Type B pancreatic cell (in vitro differentiated cells): ENCODE data around the gene ATRNL1. TPM values are rescaled to one million over a fixed set of nuclear protein-coding genes. Genes with fewer than 3 reads are reported as not detected.
"Not testable (repeated sequence)": the region's sequence is repeated elsewhere in the genome, so short reads cannot be mapped to it uniquely, and the experiment has no call there.

Experiments
- DNase-seq: peaks from one replicate; pipeline ENCODE4 v3.0.0; 2021; ENCODE audit warnings: mixed read lengths; ENCODE audit not compliant: unreplicated experiment; ENCODE audit errors: extremely low spot score
- H3K27ac Mint-ChIP-seq: 2 replicates; pipeline ENCODE4 v1.8.0; 2021; ENCODE audit warnings: mild to moderate bottlenecking, mixed read lengths
- H3K27me3 Mint-ChIP-seq: 2 replicates; pipeline ENCODE4 v1.8.0; 2021; ENCODE audit warnings: mixed read lengths
- H3K36me3 Mint-ChIP-seq: 2 replicates; pipeline ENCODE4 v1.8.0; 2021; ENCODE audit warnings: mixed read lengths
- H3K4me1 Mint-ChIP-seq: one replicate; pipeline ENCODE4 v1.8.0; 2021; ENCODE audit warnings: mixed read lengths; ENCODE audit not compliant: unreplicated experiment
- H3K4me3 Mint-ChIP-seq: 2 replicates; pipeline ENCODE4 v1.8.0; 2021; ENCODE audit warnings: mild to moderate bottlenecking, mixed read lengths
- H3K9me3 Mint-ChIP-seq: 2 replicates; pipeline ENCODE4 v1.8.0; 2021; ENCODE audit warnings: mixed read lengths
- total RNA-seq: library from RNA; stranded (reverse); gene quantifications from 2 replicates; pipeline ENCODE4 v1.2.1, GENCODE V29; 2021; ENCODE audit warnings: low replicate concordance
- TF ChIP-seq, protein P1 (sequence below): fragments of 200-600 bp; sonication (generic); conservative IDR thresholded peaks from 2 replicates; pipeline ENCODE4 v1.5.0; 2021; ENCODE audit warnings: antibody characterized with exemption, mild to moderate bottlenecking

The ATRNL1 gene
- total RNA-seq, 1 donor from 2014 or later, result 38.4 TPM

DNA sequence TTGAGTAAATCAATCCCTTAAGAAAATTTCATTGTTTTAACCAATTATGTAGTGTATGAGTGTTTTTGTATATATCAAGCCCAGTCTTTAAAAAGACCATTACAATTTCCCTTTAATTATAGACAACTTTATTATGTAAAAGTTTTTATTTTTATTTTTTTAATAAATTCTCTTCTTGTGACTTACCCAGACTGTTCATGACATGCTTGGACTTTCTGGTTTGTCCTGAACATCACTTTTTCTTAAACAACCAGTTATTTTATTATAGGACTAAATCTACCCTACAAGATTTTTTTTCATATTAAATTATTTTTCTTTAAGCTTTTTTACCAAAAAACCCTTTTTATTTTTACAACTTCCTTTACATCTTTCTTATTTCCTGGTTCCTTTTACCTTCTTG lies 410.4 kb downstream of the ATRNL1 start:
- Mint-ChIP-seq H3K9me3 (peaks cover 6% of the 10 kb centered on the region), H3K36me3 (peaks cover 4% of the 10 kb centered on the region), H3K4me1 (no peaks in the 10 kb centered on the region), H3K27me3 (no peaks in the 10 kb centered on the region), H3K27ac (no peak overlapping the region), H3K4me3 (no peak overlapping the region)
- TF ChIP-seq, protein P1, sequence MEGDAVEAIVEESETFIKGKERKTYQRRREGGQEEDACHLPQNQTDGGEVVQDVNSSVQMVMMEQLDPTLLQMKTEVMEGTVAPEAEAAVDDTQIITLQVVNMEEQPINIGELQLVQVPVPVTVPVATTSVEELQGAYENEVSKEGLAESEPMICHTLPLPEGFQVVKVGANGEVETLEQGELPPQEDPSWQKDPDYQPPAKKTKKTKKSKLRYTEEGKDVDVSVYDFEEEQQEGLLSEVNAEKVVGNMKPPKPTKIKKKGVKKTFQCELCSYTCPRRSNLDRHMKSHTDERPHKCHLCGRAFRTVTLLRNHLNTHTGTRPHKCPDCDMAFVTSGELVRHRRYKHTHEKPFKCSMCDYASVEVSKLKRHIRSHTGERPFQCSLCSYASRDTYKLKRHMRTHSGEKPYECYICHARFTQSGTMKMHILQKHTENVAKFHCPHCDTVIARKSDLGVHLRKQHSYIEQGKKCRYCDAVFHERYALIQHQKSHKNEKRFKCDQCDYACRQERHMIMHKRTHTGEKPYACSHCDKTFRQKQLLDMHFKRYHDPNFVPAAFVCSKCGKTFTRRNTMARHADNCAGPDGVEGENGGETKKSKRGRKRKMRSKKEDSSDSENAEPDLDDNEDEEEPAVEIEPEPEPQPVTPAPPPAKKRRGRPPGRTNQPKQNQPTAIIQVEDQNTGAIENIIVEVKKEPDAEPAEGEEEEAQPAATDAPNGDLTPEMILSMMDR, result no peak
- no peak for DNase-seq

DNA sequence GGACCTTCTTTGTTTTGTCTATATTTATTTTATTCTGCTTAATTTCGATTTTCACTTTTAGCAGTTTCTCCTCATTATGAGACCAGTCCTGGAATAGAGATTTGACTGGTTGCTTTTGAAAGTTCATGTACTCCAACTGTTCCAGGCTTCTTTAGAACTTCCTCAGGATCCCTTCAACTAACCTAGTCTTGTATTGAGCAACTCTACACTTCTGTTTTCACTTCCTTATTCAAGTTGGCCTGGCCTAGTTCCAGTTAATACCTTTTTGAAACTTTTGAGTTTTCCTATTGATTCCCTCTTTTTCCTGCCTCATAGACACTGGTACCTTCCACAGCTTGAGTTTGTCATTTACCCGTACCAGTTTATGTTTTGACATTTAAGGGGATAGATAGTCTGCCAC lies 421.7 kb downstream of the ATRNL1 start:
- TF ChIP-seq, protein P1, result no peak
- H3K9me3 Mint-ChIP-seq, result peaks cover 4% of the 10 kb centered on the region
- H3K4me1 Mint-ChIP-seq, result no peaks in the 10 kb centered on the region
- H3K36me3 Mint-ChIP-seq, result no peaks in the 10 kb centered on the region
- H3K4me3 Mint-ChIP-seq, result no peak overlapping the region
- no peak overlapping the region for H3K27ac Mint-ChIP-seq
- no peak for DNase-seq
- no peaks in the 10 kb centered on the region for H3K27me3 Mint-ChIP-seq

DNA sequence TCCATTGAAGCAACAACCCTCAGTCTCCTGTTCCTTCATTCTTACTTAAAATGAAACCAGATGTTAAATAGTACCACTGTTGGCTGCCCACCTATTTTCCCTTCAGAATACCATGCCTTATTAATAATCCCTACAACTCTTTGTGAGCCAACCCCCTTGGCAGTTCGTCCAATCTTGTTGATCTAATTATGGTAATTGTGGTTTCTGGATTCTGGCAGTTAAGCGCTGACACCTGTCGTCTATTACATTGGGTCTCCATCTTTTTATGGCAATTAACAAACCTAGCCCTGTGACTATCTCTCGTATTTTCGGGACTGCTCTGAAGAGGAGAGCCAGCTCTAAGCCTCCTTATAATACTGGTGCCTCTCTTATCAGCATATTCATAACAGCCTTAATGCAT lies 432.0 kb downstream of the ATRNL1 start:
- H3K4me3 Mint-ChIP-seq, result no peak overlapping the region
- DNase-seq, result no peak
- peaks cover 3% of the 10 kb centered on the region for H3K9me3 Mint-ChIP-seq
- H3K27ac Mint-ChIP-seq, result no peak overlapping the region
- TF ChIP-seq, protein P1, result no peak
- no peaks in the 10 kb centered on the region for H3K27me3 Mint-ChIP-seq
- H3K36me3 Mint-ChIP-seq, result no peaks in the 10 kb centered on the region
- no peaks in the 10 kb centered on the region for H3K4me1 Mint-ChIP-seq

DNA sequence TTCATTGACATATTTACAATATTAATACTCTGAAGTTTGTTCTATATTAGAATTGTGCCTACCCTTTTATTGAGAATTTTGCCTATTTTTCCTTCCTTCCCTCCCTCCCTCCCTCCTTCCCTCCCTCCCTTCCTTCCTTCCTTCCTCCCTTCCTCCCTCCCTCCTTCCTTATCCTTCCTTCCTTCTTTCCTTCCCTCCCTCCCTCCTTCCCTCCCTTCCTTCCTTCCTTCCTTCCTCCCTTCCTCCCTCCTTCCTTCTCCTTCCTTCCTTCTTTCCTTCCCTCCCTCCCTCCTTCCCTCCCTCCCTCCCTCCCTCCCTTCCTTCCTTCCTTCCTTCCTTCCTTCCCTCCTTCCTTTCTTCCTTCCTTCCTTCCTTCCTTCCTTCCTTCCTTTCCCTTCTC lies 434.5 kb downstream of the ATRNL1 start:
- not testable (repeated sequence) for H3K36me3 Mint-ChIP-seq, DNase-seq, H3K9me3 Mint-ChIP-seq, H3K27ac Mint-ChIP-seq, H3K27me3 Mint-ChIP-seq, H3K4me3 Mint-ChIP-seq, H3K4me1 Mint-ChIP-seq

DNA sequence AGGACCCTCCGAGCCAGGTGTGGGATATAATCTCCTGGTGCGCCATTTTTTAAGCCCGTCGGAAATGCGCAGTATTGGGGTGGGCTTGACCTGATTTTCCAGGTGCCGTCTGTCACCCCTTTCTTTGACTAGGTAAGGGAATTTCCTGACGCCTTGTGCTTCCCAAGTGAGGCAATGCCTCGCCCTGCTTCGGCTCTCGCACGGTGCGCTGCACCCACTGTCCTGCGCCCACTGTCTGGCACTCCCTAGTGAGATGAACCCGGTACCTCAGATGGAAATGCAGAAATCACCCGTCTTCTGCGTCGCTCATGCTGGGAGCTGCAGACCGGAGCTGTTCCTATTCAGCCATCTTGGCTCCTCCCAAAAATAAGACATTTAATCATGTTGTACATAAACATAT lies 443.2 kb downstream of the ATRNL1 start:
- DNase-seq, H3K9me3 Mint-ChIP-seq, H3K27ac Mint-ChIP-seq, H3K36me3 Mint-ChIP-seq, H3K4me3 Mint-ChIP-seq, H3K4me1 Mint-ChIP-seq, H3K27me3 Mint-ChIP-seq: not testable (repeated sequence)

DNA sequence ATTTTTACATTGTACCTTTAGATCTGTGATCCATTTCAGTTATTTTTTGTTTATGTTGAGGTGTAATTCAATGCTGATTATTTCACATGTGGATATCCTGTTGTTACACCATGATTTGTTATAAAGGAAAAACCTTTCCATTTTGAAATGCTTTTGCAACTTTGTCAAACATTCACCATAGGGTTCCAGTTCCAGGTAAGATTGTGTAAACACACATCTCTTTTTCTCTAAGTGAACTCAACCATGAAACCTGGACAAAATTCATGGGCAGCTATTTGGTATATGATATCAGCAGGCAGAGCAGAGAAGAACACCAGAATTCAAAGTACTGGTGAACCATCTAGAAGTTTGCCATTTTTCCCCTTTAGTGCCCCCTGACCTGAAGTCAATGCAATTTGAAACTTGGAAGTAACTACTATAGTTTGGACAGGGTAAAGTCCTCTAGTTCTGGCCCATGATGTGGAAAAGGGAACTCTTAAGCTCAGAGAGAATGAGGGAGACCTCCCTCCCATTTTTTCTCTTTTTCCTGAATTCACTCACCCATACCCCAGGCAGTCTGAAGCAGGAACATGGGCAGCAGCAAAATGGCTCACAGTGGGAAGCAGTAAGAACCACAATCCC lies 446.1 kb downstream of the ATRNL1 start:
- TF ChIP-seq, protein P1, result no peak
- no peaks in the 10 kb centered on the region for H3K27me3 Mint-ChIP-seq
- H3K9me3 Mint-ChIP-seq, result peaks cover 5% of the 10 kb centered on the region
- H3K27ac Mint-ChIP-seq, result no peak overlapping the region
- no peak overlapping the region for H3K4me3 Mint-ChIP-seq
- no peaks in the 10 kb centered on the region for H3K36me3 Mint-ChIP-seq
- no peak for DNase-seq
- H3K4me1 Mint-ChIP-seq, result no peaks in the 10 kb centered on the region

DNA sequence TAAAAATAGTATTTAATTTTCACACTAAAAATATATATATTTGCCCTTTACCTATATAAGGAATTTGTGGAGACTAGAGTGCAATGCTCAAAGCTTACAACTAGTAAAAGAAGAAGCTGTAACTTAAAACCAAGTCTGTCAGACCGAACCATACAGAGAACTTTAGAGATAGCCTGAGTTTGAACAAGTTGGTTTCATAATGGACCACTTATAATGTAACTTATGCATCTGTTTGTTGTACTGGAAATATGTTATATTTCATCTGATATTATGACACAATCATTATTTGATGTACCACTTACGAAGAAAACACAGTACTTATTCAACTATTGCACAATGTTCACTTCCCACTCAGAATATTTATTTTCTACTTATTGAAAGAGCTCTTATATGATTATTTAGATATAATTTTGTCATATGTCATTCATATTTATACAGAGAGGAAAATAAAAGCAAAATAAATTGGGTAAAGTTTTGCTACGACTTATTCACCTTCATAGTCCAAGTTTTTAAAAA lies 462.8 kb downstream of the ATRNL1 start:
- no peak overlapping the region for H3K4me3 Mint-ChIP-seq
- no peaks in the 10 kb centered on the region for H3K36me3 Mint-ChIP-seq
- no peaks in the 10 kb centered on the region for H3K4me1 Mint-ChIP-seq
- H3K27ac Mint-ChIP-seq, result no peak overlapping the region
- H3K27me3 Mint-ChIP-seq, result no peaks in the 10 kb centered on the region
- no peaks in the 10 kb centered on the region for H3K9me3 Mint-ChIP-seq
- no peak for DNase-seq
- TF ChIP-seq, protein P1, result no peak
